K562 (cell line): ENCODE measurements around the gene DMD. TPM values are rescaled to one million over a fixed set of nuclear protein-coding genes. Genes with fewer than 3 reads are reported as not detected.

Source experiments
- ATAC-seq: fragments of 200-7000 bp; cut with Tn5 transposase; 3 replicates; pipeline ENCODE4 v1.9.1; 2020; ENCODE audit warnings: moderate library complexity
- BruUV-seq: library from RNA; stranded (reverse); fragments of 400-500 nt; replicated peaks from 2 replicates; lab custom pipeline; 2021; lab: Mats Ljungman, UMichigan
- CTCF ChIA-PET: fragments of 300-600 bp; formaldehyde crosslinking; extraction: SDS; loops from one replicate; lab custom pipeline; 2021; ENCODE audit warnings: low intra/inter-chr PET ratio; lab: Yijun Ruan, JAX
- POLR2A ChIA-PET: fragments of 300-600, 350-650 bp; sonication (Branson Sonifier 250); formaldehyde crosslinking; extraction: SDS; loops from one replicate; lab custom pipeline; 2021; ENCODE audit warnings: antibody characterized with exemption, inconsistent platforms; lab: Yijun Ruan, JAX
- DNase-seq, 4 experiments: peaks; one replicate each; pipeline versions ENCODE4 v3.0.0 to v3.0.0-alpha.2; 2011 to 2018; ENCODE audit warnings: low spot score in 3 of 4, mixed read lengths in 3 of 4; ENCODE audit errors: extremely low read depth in 1 of 4
- FAIRE-seq: peaks from 2 replicates; lab custom pipeline; 2011; peaks lifted over from hg19 to GRCh38; lab: Jason Lieb, UNC
- H2AFZ ChIP-seq: 2 replicates; pipeline ENCODE4 v1.6.0; 2011; ENCODE audit warnings: low read depth, low read length, control low read depth, inconsistent platforms
- H3K27ac ChIP-seq: fragments of 200-600 bp; 3 replicates; pipeline ENCODE4 v1.8.0; 2011; ENCODE audit warnings: low read depth, mild to moderate bottlenecking, control low read depth, inconsistent platforms, low read length, moderate library complexity, mixed read lengths; ENCODE audit errors: extremely low read depth
- H3K27me3 ChIP-seq, 2 experiments: fragments of 300-600 bp in 1 of 2; 2 replicates in 1 of 2; 3 replicates in 1 of 2; pipeline versions ENCODE4 v1.6.0 to v1.8.0; 2011; ENCODE audit warnings: inconsistent platforms in 2 of 2, low read length in 2 of 2, mild to moderate bottlenecking in 1 of 2, mixed read lengths in 1 of 2, moderate library complexity in 1 of 2; ENCODE audit not compliant: control insufficient read depth in 2 of 2, insufficient read depth in 2 of 2
- H3K36me3 ChIP-seq: fragments of 300-600 bp; 3 replicates; pipeline ENCODE4 v1.8.0; 2011; ENCODE audit warnings: mild to moderate bottlenecking, low read length, inconsistent platforms; ENCODE audit not compliant: control insufficient read depth, insufficient read depth
- H3K4me1 ChIP-seq, 2 experiments: fragments of 200-600 bp in 1 of 2; replicated peaks in 1 of 2; 2 replicates in 1 of 2; 3 replicates in 1 of 2; pipeline versions ENCODE4 v1.5.1 to v1.8.0; 2011; ENCODE audit warnings: inconsistent platforms in 2 of 2, low read length in 2 of 2, mild to moderate bottlenecking in 1 of 2, mixed read lengths in 1 of 2, moderate library complexity in 1 of 2; ENCODE audit not compliant: control insufficient read depth in 2 of 2, insufficient read depth in 2 of 2
- H3K4me2 ChIP-seq: 2 replicates; pipeline ENCODE4 v1.6.1; 2011; ENCODE audit warnings: low read length, control low read depth, inconsistent platforms, mixed read lengths; ENCODE audit not compliant: insufficient read depth
- H3K4me3 ChIP-seq: fragments of 200-600 bp; sonication (generic), shearing (Covaris generic); 2 replicates; pipeline ENCODE4 v1.5.1; 2016; ENCODE audit warnings: control low read depth, inconsistent platforms
- H3K79me2 ChIP-seq: fragments of 200-600 bp; 3 replicates; pipeline ENCODE4 v1.8.0; 2011; ENCODE audit warnings: low read length, inconsistent platforms; ENCODE audit not compliant: control insufficient read depth, insufficient read depth
- H3K9ac ChIP-seq, 2 experiments: 2 replicates each; pipeline versions ENCODE4 v1.6.0 to v1.6.1; 2011; ENCODE audit warnings: low read depth in 2 of 2, low read length in 2 of 2, control low read depth in 1 of 2, inconsistent platforms in 1 of 2, mild to moderate bottlenecking in 1 of 2, mixed read lengths in 1 of 2; ENCODE audit not compliant: insufficient read depth in 1 of 2
- H3K9me1 ChIP-seq: one replicate; pipeline ENCODE4 v1.6.0; 2011; ENCODE audit warnings: inconsistent platforms, mild to moderate bottlenecking, low read length, moderate library complexity; ENCODE audit not compliant: control insufficient read depth, insufficient read depth
- H3K9me3 ChIP-seq: replicated peaks from 2 replicates; pipeline ENCODE4 v1.5.1; 2011; ENCODE audit warnings: low read depth, low read length, inconsistent platforms; ENCODE audit not compliant: control insufficient read depth, insufficient read depth
- H4K20me1 ChIP-seq: replicated peaks from 2 replicates; pipeline ENCODE4 v1.6.1; 2011; ENCODE audit warnings: low read length, inconsistent platforms, mixed read lengths; ENCODE audit not compliant: control insufficient read depth, insufficient read depth
- ARNT ChIP-seq, 2 experiments: fragments of 450-650 bp; IDR thresholded peaks; 2 replicates each; pipeline ENCODE4 v1.6.1; 2016; ENCODE audit warnings: mild to moderate bottlenecking in 1 of 2
- CBFB ChIP-seq: sonication (generic); formaldehyde crosslinking; IDR thresholded peaks from 2 replicates; pipeline ENCODE4 v1.4.0; 2020; ENCODE audit warnings: mild to moderate bottlenecking, missing genetic modification reagents
- HMG20B ChIP-seq: fragments of 250-450 bp; sonication (Bioruptor Pico); IDR thresholded peaks from 2 replicates; pipeline ENCODE4 v1.5.0; 2021; ENCODE audit warnings: mild to moderate bottlenecking
- L3MBTL2 ChIP-seq: fragments of 450-650 bp; IDR thresholded peaks from 2 replicates; pipeline ENCODE4 v1.6.1; 2016; ENCODE audit warnings: mild to moderate bottlenecking, moderate library complexity
- NFXL1 ChIP-seq: fragments of 450-650 bp; formaldehyde crosslinking; IDR thresholded peaks from 2 replicates; pipeline ENCODE4 v1.4.0; 2021; ENCODE audit warnings: mild to moderate bottlenecking
- RFX1 ChIP-seq: fragments of 450-650 bp; IDR thresholded peaks from 2 replicates; pipeline ENCODE4 v1.6.1; 2016; ENCODE audit warnings: mild to moderate bottlenecking, moderate library complexity
- SMC3 ChIP-seq: conservative IDR thresholded peaks from 2 replicates; pipeline ENCODE4 v1.6.1; 2011; ENCODE audit warnings: low read depth, low read length, improper control_type of control experiment; ENCODE audit not compliant: insufficient read depth
- SNIP1 ChIP-seq: fragments of 450-650 bp; IDR thresholded peaks from 2 replicates; pipeline ENCODE4 v1.7.1; 2017; ENCODE audit warnings: low read depth, mild to moderate bottlenecking
- ZEB2 ChIP-seq: fragments of 450-650 bp; IDR thresholded peaks from 2 replicates; pipeline ENCODE4 v1.6.1; 2016
- ZNF133 ChIP-seq: fragments of 250-450 bp; sonication (Bioruptor Pico); IDR thresholded peaks from 2 replicates; pipeline ENCODE4 v1.4.0; 2020; ENCODE audit warnings: mild to moderate bottlenecking
- ZNF253 ChIP-seq: fragments of 250-450 bp; sonication (Bioruptor Pico); conservative IDR thresholded peaks from 2 replicates; pipeline ENCODE4 v1.6.1; 2021; ENCODE audit warnings: mild to moderate bottlenecking
- WGBS: fragments of 100-300 bp; shearing (Covaris generic); methylation state at CpG from one replicate; pipeline ENCODE4 v1.1.6; 2016; ENCODE audit warnings: low coverage, mixed read lengths; ENCODE audit not compliant: insufficient coverage; ENCODE audit errors: missing lambda C conversion rate; 5-methylcytosine and 5-hydroxymethylcytosine counted together
- in situ Hi-C: fragments of 300-500 bp; cut with MboI; formaldehyde crosslinking; loops from 4 replicates; pipeline ENCODE4 v1.15.0; 2018; ENCODE audit warnings: inconsistent platforms, mixed read lengths
- intact Hi-C: fragments of 100-400 bp; cut with micrococcal nuclease; formaldehyde crosslinking; loops from 2 replicates; pipeline ENCODE4 v1.14.2; 2022
- polyA plus RNA-seq, 8 experiments: library from polyadenylated mRNA; depleted of rRNA in 4 of 8; stranded (reverse) in 5 of 8; unstranded in 3 of 8; fragments of >200 nt; fragmentation: Nextera tagmentation in 2 of 8; fragmentation: Illumina TruSeq in 1 of 8; extraction: Ambion mirVana in 2 of 8; extraction: Trizol in 1 of 8; gene quantifications; 2 replicates each; pipeline versions ENCODE4 v1.2.1 to v1.2.3, GENCODE V29; 2011 to 2014; ENCODE audit warnings: inconsistent platforms in 1 of 8, missing spikeins in 1 of 8
- total RNA-seq, 7 experiments: library from RNA; depleted of rRNA in 6 of 7; stranded (reverse); fragments of >200 nt in 6 of 7; fragmentation: Illumina TruSeq in 2 of 7; extraction: Trizol in 2 of 7; gene quantifications; 2 replicates each; pipeline versions ENCODE4 v1.2.1 to v1.2.3, GENCODE V29; 2011 to 2021; ENCODE audit warnings: low replicate concordance in 1 of 7
- TF ChIP-seq, protein P1 (sequence below): sonication (generic); formaldehyde crosslinking; IDR thresholded peaks from 2 replicates; pipeline ENCODE4 v1.8.0; 2022; ENCODE audit warnings: mild to moderate bottlenecking, missing genetic modification reagents
- TF ChIP-seq, protein P2 (sequence below): fragments of 200-600 bp; sonication (generic); IDR thresholded peaks from one replicate; pipeline ENCODE4 v1.6.1; 2012; ENCODE audit warnings: mild to moderate bottlenecking, low read depth, low read length, inconsistent platforms

Gene DMD
- total and polyA plus RNA-seq, 9 of the 15 experiments (the other 6 are each of a cell fraction or from before 2014, with no cell fraction given), result 3.8 to 20.4 (median 11.4) TPM

DNA sequence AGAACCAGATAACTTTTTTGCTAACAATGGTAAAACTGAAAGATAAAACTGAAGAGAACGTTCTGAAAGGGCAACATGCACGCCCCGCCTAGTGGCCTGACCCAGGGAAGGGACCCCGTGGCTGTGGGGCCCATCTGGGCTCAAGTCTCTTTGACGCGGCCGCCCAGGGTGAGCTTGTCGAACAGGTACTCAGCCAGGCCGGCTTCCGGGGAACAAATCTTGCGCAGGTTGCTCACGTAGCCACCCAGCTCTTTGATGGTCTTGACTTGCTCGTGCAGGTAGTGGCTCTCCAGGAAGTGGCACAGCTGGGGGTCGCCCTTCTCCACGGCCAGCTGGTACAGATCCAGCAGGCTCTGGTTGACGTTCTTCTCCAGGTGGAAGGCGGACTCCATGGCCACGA is 2140.1 kb downstream of the DMD start:
- 33% methylated on average over 11 of the region's 18 CpGs for WGBS
- BruUV-seq, result no TSS peak
- no peak for DNase-seq
- intact Hi-C loops, result no loop called here
- Histone ChIP-seq H4K20me1 (no peaks in the 10 kb centered on the region), H3K4me1 (peaks cover 0 to 3% of the 10 kb centered on the region in 2 experiments; a peak in 1 of 5 replicates), H3K4me3 (no peak overlapping the region), H3K36me3 (no peaks in the 10 kb centered on the region), H3K9me3 (no peaks in the 10 kb centered on the region), H2AFZ (no peak overlapping the region), H3K9ac (no peak overlapping the region), H3K27ac (no peak overlapping the region), H3K4me2 (no peak overlapping the region), H3K9me1 (no peaks in the 10 kb centered on the region), H3K27me3 (no peaks in the 10 kb centered on the region), H3K79me2 (no peaks in the 10 kb centered on the region)
- no peak for ATAC-seq
- in situ Hi-C loops, result no loop called here
- FAIRE-seq, result no peak
- ChIA-PET POLR2A (no interaction called here), CTCF (no interaction called here)
- no peak for TF ChIP-seq NFXL1
- TF ChIP-seq L3MBTL2, result no peak
- no peak for TF ChIP-seq HMG20B (CRISPR knock-in tag)
- no peak for TF ChIP-seq ARNT (IDR thresholded peaks at IDR 0.05)
- TF ChIP-seq ZNF133 (CRISPR knock-in tag), result no peak
- no peak for TF ChIP-seq RFX1
- TF ChIP-seq ZEB2, result no peak
- no peak for TF ChIP-seq SMC3
- TF ChIP-seq, protein P1, sequence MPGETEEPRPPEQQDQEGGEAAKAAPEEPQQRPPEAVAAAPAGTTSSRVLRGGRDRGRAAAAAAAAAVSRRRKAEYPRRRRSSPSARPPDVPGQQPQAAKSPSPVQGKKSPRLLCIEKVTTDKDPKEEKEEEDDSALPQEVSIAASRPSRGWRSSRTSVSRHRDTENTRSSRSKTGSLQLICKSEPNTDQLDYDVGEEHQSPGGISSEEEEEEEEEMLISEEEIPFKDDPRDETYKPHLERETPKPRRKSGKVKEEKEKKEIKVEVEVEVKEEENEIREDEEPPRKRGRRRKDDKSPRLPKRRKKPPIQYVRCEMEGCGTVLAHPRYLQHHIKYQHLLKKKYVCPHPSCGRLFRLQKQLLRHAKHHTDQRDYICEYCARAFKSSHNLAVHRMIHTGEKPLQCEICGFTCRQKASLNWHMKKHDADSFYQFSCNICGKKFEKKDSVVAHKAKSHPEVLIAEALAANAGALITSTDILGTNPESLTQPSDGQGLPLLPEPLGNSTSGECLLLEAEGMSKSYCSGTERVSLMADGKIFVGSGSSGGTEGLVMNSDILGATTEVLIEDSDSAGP, result no peak
- no peak for TF ChIP-seq SNIP1
- no peak for TF ChIP-seq ZNF253 (CRISPR knock-in tag)
- no peak for TF ChIP-seq CBFB (CRISPR knock-in tag)
- TF ChIP-seq, protein P2, sequence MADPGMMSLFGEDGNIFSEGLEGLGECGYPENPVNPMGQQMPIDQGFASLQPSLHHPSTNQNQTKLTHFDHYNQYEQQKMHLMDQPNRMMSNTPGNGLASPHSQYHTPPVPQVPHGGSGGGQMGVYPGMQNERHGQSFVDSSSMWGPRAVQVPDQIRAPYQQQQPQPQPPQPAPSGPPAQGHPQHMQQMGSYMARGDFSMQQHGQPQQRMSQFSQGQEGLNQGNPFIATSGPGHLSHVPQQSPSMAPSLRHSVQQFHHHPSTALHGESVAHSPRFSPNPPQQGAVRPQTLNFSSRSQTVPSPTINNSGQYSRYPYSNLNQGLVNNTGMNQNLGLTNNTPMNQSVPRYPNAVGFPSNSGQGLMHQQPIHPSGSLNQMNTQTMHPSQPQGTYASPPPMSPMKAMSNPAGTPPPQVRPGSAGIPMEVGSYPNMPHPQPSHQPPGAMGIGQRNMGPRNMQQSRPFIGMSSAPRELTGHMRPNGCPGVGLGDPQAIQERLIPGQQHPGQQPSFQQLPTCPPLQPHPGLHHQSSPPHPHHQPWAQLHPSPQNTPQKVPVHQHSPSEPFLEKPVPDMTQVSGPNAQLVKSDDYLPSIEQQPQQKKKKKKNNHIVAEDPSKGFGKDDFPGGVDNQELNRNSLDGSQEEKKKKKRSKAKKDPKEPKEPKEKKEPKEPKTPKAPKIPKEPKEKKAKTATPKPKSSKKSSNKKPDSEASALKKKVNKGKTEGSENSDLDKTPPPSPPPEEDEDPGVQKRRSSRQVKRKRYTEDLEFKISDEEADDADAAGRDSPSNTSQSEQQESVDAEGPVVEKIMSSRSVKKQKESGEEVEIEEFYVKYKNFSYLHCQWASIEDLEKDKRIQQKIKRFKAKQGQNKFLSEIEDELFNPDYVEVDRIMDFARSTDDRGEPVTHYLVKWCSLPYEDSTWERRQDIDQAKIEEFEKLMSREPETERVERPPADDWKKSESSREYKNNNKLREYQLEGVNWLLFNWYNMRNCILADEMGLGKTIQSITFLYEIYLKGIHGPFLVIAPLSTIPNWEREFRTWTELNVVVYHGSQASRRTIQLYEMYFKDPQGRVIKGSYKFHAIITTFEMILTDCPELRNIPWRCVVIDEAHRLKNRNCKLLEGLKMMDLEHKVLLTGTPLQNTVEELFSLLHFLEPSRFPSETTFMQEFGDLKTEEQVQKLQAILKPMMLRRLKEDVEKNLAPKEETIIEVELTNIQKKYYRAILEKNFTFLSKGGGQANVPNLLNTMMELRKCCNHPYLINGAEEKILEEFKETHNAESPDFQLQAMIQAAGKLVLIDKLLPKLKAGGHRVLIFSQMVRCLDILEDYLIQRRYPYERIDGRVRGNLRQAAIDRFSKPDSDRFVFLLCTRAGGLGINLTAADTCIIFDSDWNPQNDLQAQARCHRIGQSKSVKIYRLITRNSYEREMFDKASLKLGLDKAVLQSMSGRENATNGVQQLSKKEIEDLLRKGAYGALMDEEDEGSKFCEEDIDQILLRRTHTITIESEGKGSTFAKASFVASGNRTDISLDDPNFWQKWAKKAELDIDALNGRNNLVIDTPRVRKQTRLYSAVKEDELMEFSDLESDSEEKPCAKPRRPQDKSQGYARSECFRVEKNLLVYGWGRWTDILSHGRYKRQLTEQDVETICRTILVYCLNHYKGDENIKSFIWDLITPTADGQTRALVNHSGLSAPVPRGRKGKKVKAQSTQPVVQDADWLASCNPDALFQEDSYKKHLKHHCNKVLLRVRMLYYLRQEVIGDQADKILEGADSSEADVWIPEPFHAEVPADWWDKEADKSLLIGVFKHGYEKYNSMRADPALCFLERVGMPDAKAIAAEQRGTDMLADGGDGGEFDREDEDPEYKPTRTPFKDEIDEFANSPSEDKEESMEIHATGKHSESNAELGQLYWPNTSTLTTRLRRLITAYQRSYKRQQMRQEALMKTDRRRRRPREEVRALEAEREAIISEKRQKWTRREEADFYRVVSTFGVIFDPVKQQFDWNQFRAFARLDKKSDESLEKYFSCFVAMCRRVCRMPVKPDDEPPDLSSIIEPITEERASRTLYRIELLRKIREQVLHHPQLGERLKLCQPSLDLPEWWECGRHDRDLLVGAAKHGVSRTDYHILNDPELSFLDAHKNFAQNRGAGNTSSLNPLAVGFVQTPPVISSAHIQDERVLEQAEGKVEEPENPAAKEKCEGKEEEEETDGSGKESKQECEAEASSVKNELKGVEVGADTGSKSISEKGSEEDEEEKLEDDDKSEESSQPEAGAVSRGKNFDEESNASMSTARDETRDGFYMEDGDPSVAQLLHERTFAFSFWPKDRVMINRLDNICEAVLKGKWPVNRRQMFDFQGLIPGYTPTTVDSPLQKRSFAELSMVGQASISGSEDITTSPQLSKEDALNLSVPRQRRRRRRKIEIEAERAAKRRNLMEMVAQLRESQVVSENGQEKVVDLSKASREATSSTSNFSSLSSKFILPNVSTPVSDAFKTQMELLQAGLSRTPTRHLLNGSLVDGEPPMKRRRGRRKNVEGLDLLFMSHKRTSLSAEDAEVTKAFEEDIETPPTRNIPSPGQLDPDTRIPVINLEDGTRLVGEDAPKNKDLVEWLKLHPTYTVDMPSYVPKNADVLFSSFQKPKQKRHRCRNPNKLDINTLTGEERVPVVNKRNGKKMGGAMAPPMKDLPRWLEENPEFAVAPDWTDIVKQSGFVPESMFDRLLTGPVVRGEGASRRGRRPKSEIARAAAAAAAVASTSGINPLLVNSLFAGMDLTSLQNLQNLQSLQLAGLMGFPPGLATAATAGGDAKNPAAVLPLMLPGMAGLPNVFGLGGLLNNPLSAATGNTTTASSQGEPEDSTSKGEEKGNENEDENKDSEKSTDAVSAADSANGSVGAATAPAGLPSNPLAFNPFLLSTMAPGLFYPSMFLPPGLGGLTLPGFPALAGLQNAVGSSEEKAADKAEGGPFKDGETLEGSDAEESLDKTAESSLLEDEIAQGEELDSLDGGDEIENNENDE, result no peak
